Epithelial cell of proximal tubule (primary cell): ENCODE data around the gene PLCD1. TPM values are rescaled to one million over a fixed set of nuclear protein-coding genes. Genes with fewer than 3 reads are reported as not detected.
A peak's percentile ranks its signal among the peaks of the same experiment; 100 is the strongest.

Experiments used
- DNase-seq: peaks from one replicate; pipeline ENCODE4 v3.0.0-alpha.2; 2011; ENCODE audit warnings: low read depth
- H3K4me3 ChIP-seq: 2 replicates; pipeline ENCODE4 v1.5.1; 2011; ENCODE audit warnings: low read depth, mild to moderate bottlenecking, low read length
- CTCF ChIP-seq: conservative IDR thresholded peaks from 2 replicates; pipeline ENCODE4 v1.5.1; 2012; ENCODE audit warnings: low read depth, mild to moderate bottlenecking, low read length
- total RNA-seq: library from RNA; depleted of rRNA; stranded (reverse); fragments of >200 nt; gene quantifications from 2 replicates; pipeline ENCODE4 v1.2.3, GENCODE V29; 2015

The PLCD1 gene
- total RNA-seq, 1 donor from 2014 or later = 11.2 TPM

- no peak overlapping the region for H3K4me3 ChIP-seq
- no peak for DNase-seq
- no peak for TF ChIP-seq CTCF
Observed at GRCh38 chr3:37987751-37988179, 41.7 kb downstream of the PLCD1 start.

DNA sequence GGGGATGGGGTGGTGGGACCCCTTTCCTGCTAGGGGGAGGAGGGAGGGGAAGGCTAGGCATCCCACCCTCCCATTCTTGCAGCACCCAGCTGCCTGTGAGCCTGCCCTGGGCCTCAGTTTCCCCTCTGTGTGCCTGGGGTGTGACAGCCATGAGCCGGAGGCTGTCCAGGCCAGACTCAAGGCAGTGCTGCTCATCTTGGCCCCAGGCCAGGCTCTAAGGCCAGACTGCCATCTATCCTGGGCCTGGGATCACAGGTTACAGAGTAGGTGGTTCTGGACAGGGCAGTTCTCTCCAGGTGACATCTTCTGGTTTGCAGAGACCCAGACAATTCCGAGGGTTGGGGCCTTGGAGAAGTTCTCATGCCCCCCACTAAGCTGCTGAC, 42.1 kb downstream of the PLCD1 start:
- TF ChIP-seq CTCF = no peak
- H3K4me3 ChIP-seq = no peak overlapping the region
- no peak for DNase-seq

DNA sequence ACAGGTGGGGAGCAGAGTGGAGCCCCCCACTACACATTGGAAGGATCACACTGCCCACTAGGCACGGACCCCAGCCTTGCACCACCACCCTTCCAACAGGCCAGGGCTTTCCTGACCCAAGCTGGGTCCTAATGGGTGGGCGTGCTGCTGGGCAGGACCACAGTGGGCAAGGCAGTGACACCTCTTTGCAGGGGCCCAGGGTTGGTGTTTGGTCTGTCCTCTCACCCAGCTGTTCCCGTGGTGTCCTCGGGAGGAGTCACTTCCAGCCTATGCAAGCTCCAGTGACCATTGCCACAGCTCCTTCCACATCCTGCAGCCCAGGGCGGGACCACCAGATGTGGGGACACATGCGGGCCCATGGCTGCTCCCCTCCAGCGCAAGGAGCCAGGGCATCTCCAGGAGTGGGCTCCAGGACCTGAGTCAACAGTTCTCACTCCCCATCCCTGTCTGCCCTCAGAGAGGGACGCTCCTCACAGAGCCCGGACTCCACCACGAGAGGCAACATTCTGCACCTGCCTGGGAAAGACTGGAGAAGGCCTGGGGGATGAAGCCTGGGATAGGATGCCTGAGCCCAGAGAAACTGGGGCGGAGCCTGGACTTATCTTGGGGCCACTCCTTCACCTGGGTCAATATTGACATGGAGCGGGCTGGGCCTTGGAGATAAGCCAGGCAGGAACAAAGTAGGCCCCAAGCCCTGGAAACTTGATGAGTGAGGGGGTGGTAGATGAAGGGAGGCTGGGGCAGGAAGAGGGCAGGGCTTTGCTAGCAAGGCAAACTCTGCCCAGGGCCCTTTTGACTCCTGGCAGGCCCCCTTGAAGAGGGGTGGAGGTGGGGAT, 42.7 kb downstream of the PLCD1 start:
- H3K4me3 ChIP-seq = no peak overlapping the region
- no peak for TF ChIP-seq CTCF
- DNase-seq = no peak

DNA sequence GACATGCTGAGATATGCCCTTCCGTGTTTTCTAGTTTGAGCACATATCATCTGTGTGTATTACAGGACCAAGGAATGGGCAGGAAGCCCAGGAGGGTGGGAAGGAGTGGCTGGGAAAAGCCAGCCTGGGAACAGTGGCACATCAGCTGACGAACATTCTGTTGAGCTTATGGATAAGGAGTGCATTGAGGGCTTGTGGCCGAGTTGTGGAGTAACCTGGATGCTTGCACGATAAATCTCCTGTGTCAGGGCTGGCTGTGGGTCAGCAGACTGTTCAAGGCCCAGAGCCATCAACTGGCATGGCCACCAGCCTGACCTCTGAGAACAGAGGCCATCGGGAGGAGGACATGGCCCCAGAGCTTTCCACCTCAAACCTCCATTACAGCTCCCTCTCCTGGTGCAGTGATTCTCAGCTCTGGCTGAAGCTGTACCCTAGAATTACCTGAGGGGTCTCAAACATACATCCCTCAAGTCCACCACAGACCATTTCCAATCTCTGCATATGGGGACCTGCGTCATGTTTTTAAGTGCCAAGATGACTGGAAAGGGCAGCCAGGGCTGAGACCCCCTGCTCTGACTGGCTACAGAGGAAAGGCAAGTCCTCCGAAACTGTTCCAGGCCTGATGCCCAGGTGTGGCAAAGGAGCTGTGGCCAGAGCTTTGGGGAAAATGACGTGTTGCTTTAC, 43.7 kb downstream of the PLCD1 start:
- no peak for DNase-seq
- TF ChIP-seq CTCF = peak; percentile 29
- H3K4me3 ChIP-seq = no peak overlapping the region

DNA sequence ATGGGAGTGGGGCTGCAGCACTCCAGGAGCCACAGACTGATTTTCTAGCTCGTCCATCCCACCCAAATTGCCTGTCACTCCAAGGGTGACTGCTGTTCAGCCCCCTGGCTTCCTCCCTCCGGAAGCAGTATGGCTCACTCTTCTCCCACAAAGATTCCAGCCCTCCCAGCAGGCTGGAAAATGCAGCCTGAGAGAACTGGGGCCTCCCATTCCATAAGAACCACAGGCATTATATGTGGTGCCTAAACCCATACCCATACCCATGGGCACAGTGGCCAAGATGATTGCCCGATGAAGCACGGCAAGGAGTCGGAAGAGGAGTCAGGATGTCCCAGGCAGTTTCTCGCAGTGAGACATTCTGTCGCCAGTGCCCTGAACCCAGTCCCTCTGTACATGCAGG, 44.8 kb downstream of the PLCD1 start:
- no peak for TF ChIP-seq CTCF
- no peak for DNase-seq

DNA sequence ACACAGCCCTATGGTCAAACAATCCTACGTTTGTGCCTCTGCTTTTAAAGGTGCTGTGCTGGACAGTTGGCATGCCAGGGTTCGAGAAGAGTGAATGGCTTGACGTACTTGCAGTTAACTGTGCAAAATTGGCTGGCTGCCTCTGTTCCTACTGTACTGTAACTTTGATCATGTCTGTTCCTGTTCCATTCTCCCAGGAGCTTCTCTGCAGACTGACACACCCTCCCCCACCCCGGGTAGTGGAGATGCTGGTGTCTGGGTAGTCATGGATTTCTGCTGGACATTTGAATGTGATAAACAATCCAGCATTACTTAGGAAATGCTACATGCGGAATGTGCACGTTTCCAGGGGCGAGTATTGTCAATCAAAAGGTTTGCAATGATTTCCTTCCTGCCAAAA, 45.4 kb downstream of the PLCD1 start:
- TF ChIP-seq CTCF = no peak
- no peak overlapping the region for H3K4me3 ChIP-seq
- no peak for DNase-seq

More for the DNA sequence above, 44.8 kb downstream of the PLCD1 start:
- no peak overlapping the region for H3K4me3 ChIP-seq

DNA sequence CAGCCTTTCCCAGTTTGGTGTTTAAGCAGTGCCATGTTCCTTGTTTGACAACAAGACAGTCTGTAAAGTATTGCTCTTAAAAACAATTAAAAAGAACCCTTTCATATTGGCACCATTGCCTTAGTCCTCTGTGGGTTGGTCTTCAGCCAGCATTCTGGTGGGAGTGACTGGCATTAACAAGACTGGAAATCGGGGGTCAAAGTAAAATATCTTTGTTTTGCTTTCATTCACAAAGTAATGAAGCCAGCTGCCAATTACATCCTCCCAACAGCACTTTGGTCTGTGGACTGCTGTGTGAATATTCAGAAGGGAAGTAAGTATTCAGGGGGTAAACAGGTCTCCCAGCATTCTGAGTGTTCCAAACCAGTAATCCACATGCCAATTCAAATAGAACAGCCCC, 47.1 kb downstream of the PLCD1 start:
- DNase-seq = no peak
- H3K4me3 ChIP-seq = no peak overlapping the region
- no peak for TF ChIP-seq CTCF
